ENCODE measurements around the gene USP3.

The USP3 gene

GRCh38 chr15:63497642-63498467 lies 6.5 kb upstream of the USP3 start:
- peak; percentile 59 for DNase-seq (ENCODE audit: low read depth)

- no peak for DNase-seq (ENCODE audit: low read depth)
Observed at GRCh38 chr15:63499175-63499549, 5.2 kb upstream of the USP3 start.

- DNase-seq (ENCODE audit: low read depth), result no peak
Observed at GRCh38 chr15:63499611-63500010, 4.8 kb upstream of the USP3 start.

GRCh38 chr15:63500265-63501250 lies 3.8 kb upstream of the USP3 start:
- no peak for DNase-seq (ENCODE audit: low read depth)

- DNase-seq (ENCODE audit: low read depth), result peak; percentile 40
Observed at GRCh38 chr15:63501256-63502089, 2.9 kb upstream of the USP3 start.

- no peak for DNase-seq (ENCODE audit: low read depth)
Observed at GRCh38 chr15:63502137-63502766, 2.1 kb upstream of the USP3 start.

GRCh38 chr15:63502843-63503738 lies 1.3 kb upstream of the USP3 start:
- DNase-seq (ENCODE audit: low read depth), result peak; percentile 46

GRCh38 chr15:63503739-63504246 lies 600 bp upstream of the USP3 start:
- peak; percentile 76 for DNase-seq (ENCODE audit: low read depth)

- peak; percentile 28 for DNase-seq (ENCODE audit: low read depth)
Observed at GRCh38 chr15:63504979-63505841, 817 bp downstream of the USP3 start.

- no peak for DNase-seq (ENCODE audit: low read depth)
Observed at GRCh38 chr15:63505842-63506222, 1.4 kb downstream of the USP3 start.

- DNase-seq (ENCODE audit: low read depth), result no peak
Observed at GRCh38 chr15:63506537-63507035, 2.2 kb downstream of the USP3 start.

GRCh38 chr15:63507878-63508818 lies 3.8 kb downstream of the USP3 start:
- DNase-seq (ENCODE audit: low read depth), result no peak

- DNase-seq (ENCODE audit: low read depth), result no peak
Observed at GRCh38 chr15:63509056-63509954, 4.9 kb downstream of the USP3 start.

- DNase-seq (ENCODE audit: low read depth), result no peak
Observed at GRCh38 chr15:63509955-63510940, 5.9 kb downstream of the USP3 start.

- DNase-seq (ENCODE audit: low read depth), result no peak
Observed at GRCh38 chr15:63512148-63512547, 7.8 kb downstream of the USP3 start.

- no peak for DNase-seq (ENCODE audit: low read depth)
Observed at GRCh38 chr15:63513271-63513670, 8.9 kb downstream of the USP3 start.
